ENCODE measurements around the gene JAM2.
A peak's percentile ranks its signal among the peaks of the same experiment; 100 is the strongest.
"Not testable (repeated sequence)": the region's sequence is repeated elsewhere in the genome, so short reads cannot be mapped to it uniquely, and the experiment has no call there.

The JAM2 gene, protein sequence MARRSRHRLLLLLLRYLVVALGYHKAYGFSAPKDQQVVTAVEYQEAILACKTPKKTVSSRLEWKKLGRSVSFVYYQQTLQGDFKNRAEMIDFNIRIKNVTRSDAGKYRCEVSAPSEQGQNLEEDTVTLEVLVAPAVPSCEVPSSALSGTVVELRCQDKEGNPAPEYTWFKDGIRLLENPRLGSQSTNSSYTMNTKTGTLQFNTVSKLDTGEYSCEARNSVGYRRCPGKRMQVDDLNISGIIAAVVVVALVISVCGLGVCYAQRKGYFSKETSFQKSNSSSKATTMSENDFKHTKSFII

DNA sequence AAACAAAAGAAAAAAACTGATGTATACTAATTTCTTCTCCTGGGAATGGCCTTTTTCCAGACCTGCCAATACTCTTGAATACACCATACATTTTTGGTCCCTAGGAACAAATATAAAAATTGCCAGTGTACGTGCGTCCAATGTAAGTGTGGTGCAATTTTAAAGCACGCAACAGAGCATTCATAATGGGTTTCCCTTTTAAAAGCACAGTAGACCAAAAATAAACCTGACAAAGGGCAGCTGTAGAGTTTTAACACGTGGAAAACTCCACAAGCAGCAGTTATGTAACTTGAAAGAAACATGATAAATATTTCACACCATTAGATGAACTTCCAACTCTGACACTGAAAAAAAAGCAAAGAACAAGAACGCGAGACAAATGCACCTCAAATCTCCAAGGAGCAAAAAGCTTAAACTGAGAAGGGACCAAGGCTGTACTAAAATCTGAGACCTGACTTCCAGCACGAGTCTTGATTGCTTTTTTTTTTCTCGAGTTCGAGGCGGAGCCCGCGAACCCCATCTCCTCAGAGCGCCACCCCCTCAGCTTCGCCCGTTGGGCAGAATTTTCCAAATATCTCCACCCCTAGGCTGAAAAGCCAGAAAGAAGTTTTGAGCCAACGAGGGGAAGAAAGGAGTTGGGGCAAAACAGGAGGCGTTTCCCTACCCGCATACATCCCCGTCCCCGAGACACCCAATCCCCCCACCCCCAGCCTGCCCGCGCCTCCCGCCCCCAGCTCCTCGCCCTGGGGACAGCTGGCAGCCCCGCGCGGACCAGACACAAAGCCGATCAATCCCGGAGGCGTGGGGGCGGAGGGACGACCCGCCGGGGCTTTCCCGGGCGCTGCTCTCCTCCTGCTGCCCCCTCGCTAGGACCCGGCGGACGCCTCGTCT is at the start of gene JAM2:
TSS of gene JAM2 (plus strand) at position 599 of the 891 bp plus-strand sequence. CDS start 564 bp downstream, outside the sequence.
- Mint-ChIP-seq H3K4me3 (peak within 1 kb of the TSS; percentile 76), H3K4me1 (ENCODE audit: low read depth) (peaks cover 34% of the 10 kb centered on the region)

DNA sequence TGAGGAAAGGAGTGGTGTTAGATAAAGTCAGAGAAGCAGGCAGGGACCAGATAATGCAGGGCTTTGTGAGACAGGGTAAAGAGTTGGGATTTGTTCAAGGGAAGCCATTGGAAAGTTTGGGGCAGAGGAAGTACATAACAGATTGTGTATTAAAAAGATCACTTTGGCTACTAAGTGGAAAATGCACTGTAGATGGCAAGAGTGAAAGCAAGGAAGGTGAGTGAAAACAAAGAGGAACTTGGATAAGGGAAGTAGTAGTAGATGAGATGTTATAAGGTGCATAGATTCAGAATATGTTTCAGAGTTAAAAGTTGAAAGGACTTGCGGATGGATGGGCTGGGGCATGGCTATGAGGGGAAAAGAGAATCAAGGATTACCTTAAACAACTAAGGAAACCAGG is 49.2 kb upstream of the JAM2 start:
- intact Hi-C loops (cut with micrococcal nuclease): no loop called here
- Mint-ChIP-seq H3K9me3 (no peaks in the 10 kb centered on the region), H3K27ac (no peak overlapping the region), H3K36me3 (ENCODE audit: low read depth) (peaks cover 86% of the 10 kb centered on the region), H3K27me3 (no peaks in the 10 kb centered on the region), H3K4me1 (ENCODE audit: low read depth) (no peaks in the 10 kb centered on the region), H3K4me3 (no peak overlapping the region)

More for the DNA sequence above, at the start of gene JAM2:
- Mint-ChIP-seq H3K9me3 (no peaks in the 10 kb centered on the region), H3K27ac (no peak within 1 kb of the TSS), H3K36me3 (ENCODE audit: low read depth) (no peaks in the 10 kb centered on the region), H3K27me3 (peaks cover 50% of the 10 kb centered on the region)
- intact Hi-C loops (cut with micrococcal nuclease): no loop called here

DNA sequence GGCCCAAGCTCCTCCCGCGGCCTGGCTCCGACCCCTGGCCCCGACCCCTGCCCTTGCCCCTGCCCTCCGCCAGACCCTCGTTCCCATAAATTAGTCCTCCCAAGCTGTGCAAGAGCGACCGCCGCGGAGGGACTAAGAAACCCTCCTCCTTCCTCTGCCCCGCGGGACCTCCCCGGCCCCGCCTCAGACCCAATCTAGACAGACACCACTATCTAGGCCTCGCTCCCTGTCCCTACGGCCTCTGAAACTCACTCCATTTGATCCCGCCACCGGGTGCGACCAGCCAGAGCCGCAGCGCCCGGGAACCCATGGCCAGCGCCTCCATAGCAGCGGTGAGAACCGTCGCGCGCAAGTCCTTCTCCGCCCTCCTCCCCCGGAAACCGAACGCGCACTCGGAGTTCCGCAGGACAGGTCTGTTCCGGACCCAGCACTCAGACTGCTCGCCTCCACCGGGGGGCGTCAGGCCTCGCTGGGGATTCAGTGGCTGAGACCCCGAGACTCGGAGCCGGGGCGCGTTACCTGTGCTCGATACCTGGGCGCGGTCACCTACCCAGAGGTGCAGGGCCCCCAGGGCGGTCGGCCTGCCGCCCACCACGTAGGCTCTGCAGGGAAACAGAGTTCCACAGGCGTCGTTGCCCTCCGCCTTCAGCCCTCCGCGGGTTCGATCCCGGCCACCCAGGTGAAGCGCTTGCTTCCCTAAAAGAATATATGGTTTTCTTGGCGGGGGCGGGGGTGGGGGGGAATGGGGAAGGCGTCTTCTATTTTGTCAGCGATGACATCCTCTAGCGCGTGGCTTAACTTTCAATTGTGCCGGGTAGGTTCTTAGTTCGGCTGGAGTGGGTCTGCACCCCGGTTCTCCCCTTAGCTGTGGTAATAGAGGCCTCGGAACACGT is 31.7 kb upstream of the JAM2 start, which contains the start of gene MRPL39:
TSS of gene MRPL39 (minus strand) at position 331 of the 893 bp plus-strand sequence. CDS start at position 325, 6 bp downstream.
- H3K4me1 Mint-ChIP-seq (ENCODE audit: low read depth): peaks cover 11% of the 10 kb centered on the region
- intact Hi-C loops (cut with micrococcal nuclease): loop anchor here (1.0 to 10.0 kb wide), 6 partner anchors 101 to 1109 kb away; partner anchors contain the start of genes ATP5PF and GABPA
- peak within 1 kb of the TSS; percentile 91 for H3K27ac Mint-ChIP-seq
- H3K27me3 Mint-ChIP-seq: no peaks in the 10 kb centered on the region
- H3K9me3 Mint-ChIP-seq: no peaks in the 10 kb centered on the region
- peaks cover 26% of the 10 kb centered on the region for H3K36me3 Mint-ChIP-seq (ENCODE audit: low read depth)
- H3K4me3 Mint-ChIP-seq: peak within 1 kb of the TSS; percentile 89

DNA sequence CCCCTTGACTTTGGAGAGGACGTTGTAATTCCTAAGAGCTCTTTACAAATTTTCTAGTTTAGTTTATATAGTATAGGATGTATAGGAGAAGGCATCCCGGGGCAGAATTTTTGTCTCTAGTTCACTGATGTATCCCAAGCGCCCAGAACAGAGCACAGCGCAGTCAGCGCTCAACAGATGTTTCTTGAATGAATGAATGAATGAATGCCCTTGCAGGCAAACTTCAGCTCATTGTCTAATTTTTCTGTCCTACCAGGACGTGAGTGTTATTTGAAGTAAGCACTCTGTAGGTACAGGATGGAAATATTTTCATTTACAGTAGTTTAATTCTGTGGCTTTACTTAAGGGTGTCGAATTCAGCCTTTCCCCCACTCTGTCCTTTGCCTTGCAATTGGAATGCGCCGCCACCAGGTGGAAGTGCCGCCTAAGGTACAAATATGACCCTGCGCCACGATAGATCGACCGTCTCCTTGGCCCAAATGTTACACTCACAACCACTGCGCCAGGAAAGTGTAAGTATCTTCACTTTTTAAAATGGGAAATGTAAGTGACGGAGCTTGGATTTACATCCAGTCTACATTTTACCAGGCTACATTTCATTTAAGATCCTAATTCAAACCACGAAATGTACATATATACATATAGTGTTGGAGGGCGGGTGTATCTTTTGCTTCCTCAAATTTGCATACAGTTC is 30.9 kb upstream of the JAM2 start:
- peak overlapping the region; percentile 89 for H3K4me3 Mint-ChIP-seq
- intact Hi-C loops (cut with micrococcal nuclease): loop anchor here (1.0 to 10.0 kb wide), 6 partner anchors 100 to 1109 kb away; partner anchors contain the start of genes ATP5PF and GABPA
- H3K9me3 Mint-ChIP-seq: no peaks in the 10 kb centered on the region
- H3K4me1 Mint-ChIP-seq (ENCODE audit: low read depth): peaks cover 11% of the 10 kb centered on the region
- peaks cover 18% of the 10 kb centered on the region for H3K36me3 Mint-ChIP-seq (ENCODE audit: low read depth)
- no peaks in the 10 kb centered on the region for H3K27me3 Mint-ChIP-seq
- peak overlapping the region; percentile 91 for H3K27ac Mint-ChIP-seq

DNA sequence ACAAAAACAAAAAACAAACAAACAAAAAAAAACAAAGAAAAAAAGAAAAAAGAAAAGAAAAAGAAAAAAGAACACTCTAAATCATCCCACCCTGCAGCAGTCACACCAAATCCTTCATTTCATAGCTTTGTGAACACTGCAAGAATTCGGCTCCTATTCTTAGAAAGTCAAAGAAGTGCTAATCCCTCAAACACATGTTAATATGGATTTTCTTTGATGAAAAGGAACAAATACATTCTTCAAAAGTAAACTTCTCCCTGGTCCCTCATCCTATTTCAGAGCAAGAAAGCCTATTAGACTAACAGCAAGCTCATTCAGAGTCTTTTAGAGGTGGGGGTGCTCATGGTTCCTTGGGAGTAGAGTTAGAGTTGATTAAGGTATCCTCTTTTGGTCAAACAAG is 24.6 kb upstream of the JAM2 start:
- Mint-ChIP-seq H3K9me3 (no peaks in the 10 kb centered on the region), H3K27ac (no peak overlapping the region), H3K36me3 (ENCODE audit: low read depth) (no peaks in the 10 kb centered on the region), H3K27me3 (no peaks in the 10 kb centered on the region), H3K4me1 (ENCODE audit: low read depth) (no peaks in the 10 kb centered on the region), H3K4me3 (no peak overlapping the region)
- intact Hi-C loops (cut with micrococcal nuclease): no loop called here

DNA sequence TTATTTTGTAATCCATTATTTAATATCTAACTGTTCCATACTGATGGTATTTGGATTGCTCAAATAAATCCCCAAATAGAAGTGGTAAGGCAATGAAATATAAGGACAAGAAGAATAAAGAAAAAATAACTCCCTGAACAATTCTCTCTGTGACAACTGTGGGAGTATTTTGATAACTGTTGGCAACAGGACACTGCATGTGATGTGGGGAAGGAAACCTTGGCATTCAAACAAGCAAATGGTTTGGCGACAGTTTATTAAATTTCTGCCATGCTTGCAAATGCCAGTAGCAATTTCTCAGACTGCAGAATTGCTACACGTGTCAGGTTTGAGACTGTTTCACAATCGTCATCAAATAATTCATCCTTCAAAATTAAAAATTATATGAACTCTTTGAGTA is 23.2 kb upstream of the JAM2 start:
- H3K27me3 Mint-ChIP-seq: no peaks in the 10 kb centered on the region
- intact Hi-C loops (cut with micrococcal nuclease): no loop called here

DNA sequence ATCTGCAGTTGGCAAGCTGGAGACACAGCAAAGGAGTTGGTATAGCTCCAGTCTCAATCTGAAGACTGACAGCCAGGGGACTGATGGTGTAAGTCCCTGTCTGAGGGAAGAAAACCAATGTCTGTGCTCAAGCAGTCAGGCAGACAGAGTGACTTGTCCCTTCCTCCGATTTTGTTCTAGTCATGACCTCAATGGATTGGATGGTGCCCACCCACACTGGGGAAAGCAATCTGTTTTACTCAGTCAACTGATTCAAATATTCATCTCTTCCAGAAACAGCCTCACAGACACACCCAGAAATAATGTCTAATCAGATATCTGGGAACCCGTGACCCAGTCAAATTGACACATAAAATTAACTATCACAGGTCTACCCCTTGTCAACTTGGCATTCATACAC is 19.9 kb upstream of the JAM2 start:
- intact Hi-C loops (cut with micrococcal nuclease): no loop called here
- H3K9me3 Mint-ChIP-seq: no peaks in the 10 kb centered on the region
- H3K4me1 Mint-ChIP-seq (ENCODE audit: low read depth): no peaks in the 10 kb centered on the region
- H3K27ac Mint-ChIP-seq: no peak overlapping the region
- no peak overlapping the region for H3K4me3 Mint-ChIP-seq
- no peaks in the 10 kb centered on the region for H3K36me3 Mint-ChIP-seq (ENCODE audit: low read depth)
- no peaks in the 10 kb centered on the region for H3K27me3 Mint-ChIP-seq

More for the DNA sequence above, 23.2 kb upstream of the JAM2 start:
- Mint-ChIP-seq H3K4me3 (no peak overlapping the region), H3K9me3 (no peaks in the 10 kb centered on the region), H3K4me1 (ENCODE audit: low read depth) (no peaks in the 10 kb centered on the region), H3K27ac (no peak overlapping the region), H3K36me3 (ENCODE audit: low read depth) (no peaks in the 10 kb centered on the region)

DNA sequence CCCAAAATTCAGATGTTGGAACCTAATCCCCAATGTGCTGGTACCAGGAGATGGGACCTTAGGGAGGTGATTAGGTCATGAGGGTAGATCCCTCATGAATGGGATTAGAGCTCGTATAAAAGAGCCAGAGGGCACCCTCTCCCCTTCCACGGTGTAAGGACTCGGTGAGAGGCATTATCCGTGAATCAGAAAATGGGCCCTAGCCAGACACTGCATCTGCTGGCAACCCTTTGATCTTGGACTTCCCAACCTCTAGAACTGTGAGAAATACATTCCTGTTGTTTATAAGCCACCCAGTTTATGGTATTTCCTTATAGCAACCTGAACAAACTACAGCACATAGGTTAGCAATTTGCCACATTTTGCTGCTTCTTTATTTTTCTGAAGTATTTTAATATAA is 14.5 kb upstream of the JAM2 start:
- Mint-ChIP-seq H3K36me3 (ENCODE audit: low read depth) (no peaks in the 10 kb centered on the region), H3K4me3 (no peak overlapping the region), H3K27me3 (no peaks in the 10 kb centered on the region), H3K4me1 (ENCODE audit: low read depth) (no peaks in the 10 kb centered on the region), H3K9me3 (no peaks in the 10 kb centered on the region), H3K27ac (no peak overlapping the region)
- intact Hi-C loops (cut with micrococcal nuclease): no loop called here

DNA sequence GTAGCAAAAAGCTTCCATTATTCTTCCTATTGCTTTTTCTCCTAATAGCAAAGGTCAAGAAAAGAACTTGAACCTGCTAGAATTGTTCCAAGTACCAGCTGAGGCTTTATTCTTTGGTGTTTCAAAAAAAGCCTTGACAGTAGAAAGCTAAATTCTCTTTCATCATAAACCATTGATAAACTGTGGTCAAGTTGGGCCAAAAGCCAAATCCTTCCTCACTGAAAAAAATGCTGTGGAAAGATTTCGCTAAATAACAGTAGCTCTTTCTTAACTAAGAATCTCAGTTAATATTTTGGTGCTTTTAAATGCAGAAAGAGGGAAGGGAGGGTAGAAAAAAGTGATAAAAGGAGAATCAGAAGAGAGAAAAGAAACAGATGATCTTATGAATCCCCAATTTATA is 14.0 kb upstream of the JAM2 start:
- H3K36me3 Mint-ChIP-seq (ENCODE audit: low read depth): no peaks in the 10 kb centered on the region
- H3K4me3 Mint-ChIP-seq: no peak overlapping the region
- H3K9me3 Mint-ChIP-seq: no peaks in the 10 kb centered on the region
- intact Hi-C loops (cut with micrococcal nuclease): no loop called here
- H3K27me3 Mint-ChIP-seq: no peaks in the 10 kb centered on the region
- no peaks in the 10 kb centered on the region for H3K4me1 Mint-ChIP-seq (ENCODE audit: low read depth)
- no peak overlapping the region for H3K27ac Mint-ChIP-seq

DNA sequence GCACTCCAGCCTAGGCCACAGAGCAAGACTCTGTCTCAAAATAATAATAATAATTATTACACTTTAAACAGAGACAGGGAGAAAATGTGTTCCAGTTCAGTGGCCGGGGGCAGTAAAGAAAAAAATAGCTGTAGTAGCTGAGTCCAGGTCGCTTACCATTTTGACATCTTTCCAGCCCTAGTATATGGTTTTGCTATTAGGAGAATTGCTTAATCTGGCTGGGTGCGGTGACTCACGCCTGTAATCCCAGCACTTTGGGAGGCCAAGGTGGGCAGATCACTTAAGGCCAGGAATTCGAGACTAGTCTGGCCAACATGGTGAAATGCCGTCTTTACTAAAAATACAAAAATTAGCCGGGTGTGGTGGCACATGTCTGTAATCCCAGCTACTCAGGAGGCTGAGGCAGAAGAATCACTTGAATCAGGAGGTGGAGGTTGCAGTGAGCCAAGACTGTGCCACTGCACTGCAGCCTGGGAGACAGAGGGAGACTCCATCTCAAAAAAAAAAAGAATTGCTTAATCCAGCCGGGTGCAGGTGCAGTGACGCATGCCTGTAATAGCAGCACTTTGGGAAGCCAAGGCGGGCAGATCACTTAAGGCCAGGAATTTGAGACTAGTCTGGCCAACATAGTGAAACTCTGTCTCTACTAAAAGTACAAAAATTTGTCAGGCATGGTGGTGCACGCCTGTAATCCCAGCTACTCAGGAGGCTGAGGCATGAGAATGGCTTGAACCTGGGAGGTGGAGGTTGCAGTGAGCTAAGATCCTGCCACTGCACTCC is 13.1 kb upstream of the JAM2 start:
- H3K27me3 Mint-ChIP-seq; H3K27ac Mint-ChIP-seq; H3K36me3 Mint-ChIP-seq (ENCODE audit: low read depth); H3K4me3 Mint-ChIP-seq; intact Hi-C loops (cut with micrococcal nuclease); H3K9me3 Mint-ChIP-seq; H3K4me1 Mint-ChIP-seq (ENCODE audit: low read depth): not testable (repeated sequence)

DNA sequence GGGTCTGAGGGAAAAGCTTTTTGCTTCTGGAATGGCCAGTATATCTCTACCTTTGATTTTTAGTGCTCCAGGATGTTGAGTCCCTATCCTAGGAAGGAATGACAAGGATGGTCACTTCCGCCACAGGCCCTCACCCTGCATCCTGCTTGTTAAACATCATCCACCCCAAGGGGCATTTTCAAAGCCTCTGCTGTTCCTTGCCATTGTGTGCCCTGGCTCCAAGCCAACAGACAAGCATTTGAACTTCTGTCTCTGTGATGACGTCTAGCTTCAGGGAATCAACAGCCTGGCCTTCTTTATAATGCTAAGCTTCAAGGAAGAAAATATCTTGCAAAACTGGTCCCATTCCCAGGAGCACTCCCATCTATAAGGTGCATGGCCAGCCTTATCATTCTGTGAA is 12.3 kb upstream of the JAM2 start:
- no peaks in the 10 kb centered on the region for H3K27me3 Mint-ChIP-seq
- H3K36me3 Mint-ChIP-seq (ENCODE audit: low read depth): no peaks in the 10 kb centered on the region
- no peaks in the 10 kb centered on the region for H3K9me3 Mint-ChIP-seq
- H3K4me3 Mint-ChIP-seq: no peak overlapping the region
- H3K27ac Mint-ChIP-seq: no peak overlapping the region
- intact Hi-C loops (cut with micrococcal nuclease): no loop called here
- no peaks in the 10 kb centered on the region for H3K4me1 Mint-ChIP-seq (ENCODE audit: low read depth)

DNA sequence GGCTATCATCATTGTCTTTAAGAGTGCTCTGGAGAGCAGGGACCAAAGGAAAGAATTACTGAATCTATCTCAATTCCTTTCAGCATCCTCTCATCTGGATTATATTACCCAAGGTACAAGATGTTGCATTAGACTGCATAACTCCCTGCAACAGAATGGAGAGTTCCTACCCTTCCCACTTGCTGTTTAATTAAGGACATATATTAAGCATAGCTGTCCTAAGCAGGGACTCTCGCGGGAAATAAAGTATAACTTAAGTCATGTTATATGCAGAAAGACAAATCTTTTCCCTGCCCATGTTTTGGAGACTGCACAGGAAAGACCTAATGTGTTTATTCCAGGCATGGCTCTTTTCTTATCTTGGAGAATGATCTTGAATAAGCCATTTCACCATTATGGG is 6.8 kb upstream of the JAM2 start:
- H3K27me3 Mint-ChIP-seq: peaks cover 7% of the 10 kb centered on the region
- no peak overlapping the region for H3K27ac Mint-ChIP-seq
- H3K4me1 Mint-ChIP-seq (ENCODE audit: low read depth): peaks cover 5% of the 10 kb centered on the region
- intact Hi-C loops (cut with micrococcal nuclease): no loop called here
- no peaks in the 10 kb centered on the region for H3K9me3 Mint-ChIP-seq
- H3K36me3 Mint-ChIP-seq (ENCODE audit: low read depth): no peaks in the 10 kb centered on the region
- H3K4me3 Mint-ChIP-seq: no peak overlapping the region

All from dendritic cell treated with granulocyte-macrophage colony-stimulating factor and Interleukin-4, amounts not matched to agents 40 ng/mL and 50 ng/mL, for 4 days (primary cell).